ENCODE measurements around the gene FAM227B.

GRCh38 chr15:49320351-49320750, 300.3 kb downstream of the FAM227B start:
- TF ChIP-seq CTCF (IDR thresholded peaks at IDR 0.05) (no peak), POLR2A (IDR thresholded peaks at IDR 0.05) (no peak)

Measured in testis (tissue), 2 donors.